Breast epithelium (tissue), 4 donors: ENCODE measurements around the gene DOLPP1. TPM values are rescaled to one million over a fixed set of nuclear protein-coding genes. Genes with fewer than 3 reads are reported as not detected.

Experiments
- DNase-seq, 2 donors: peaks; one replicate each; pipeline ENCODE4 v3.0.0-alpha.2; 2019; ENCODE audit warnings: low spot score in 2 of 2
- H3K27ac ChIP-seq, 2 donors: fragments of 200-600 bp; sonication (generic) in 1 of 2; one replicate each; pipeline ENCODE4 v1.5.1; 2016 to 2019; ENCODE audit warnings: mild to moderate bottlenecking in 1 of 2
- H3K27me3 ChIP-seq, 2 donors: fragments of 200-600 bp; sonication (generic) in 1 of 2; one replicate each; pipeline versions ENCODE4 v1.5.1 to v1.6.0; 2017 to 2019; ENCODE audit warnings: control low read depth in 1 of 2, mild to moderate bottlenecking in 1 of 2
- H3K36me3 ChIP-seq: fragments of 200-600 bp; one replicate; pipeline ENCODE4 v1.5.1; 2019
- H3K4me1 ChIP-seq, 2 donors: fragments of 200-600 bp; sonication (generic); one replicate each; pipeline ENCODE4 v1.5.1; 2016 to 2019; ENCODE audit warnings: control low read depth in 1 of 2
- H3K4me3 ChIP-seq, 3 donors: fragments of 200-600 bp; sonication (generic); 1 replicate in 2 of 3; 2 replicates in 1 of 3; pipeline ENCODE4 v1.5.1; 2016 to 2019; ENCODE audit warnings: mild to moderate bottlenecking in 3 of 3, moderate library complexity in 2 of 3
- H3K9me3 ChIP-seq, 2 donors: fragments of 200-600 bp; sonication (generic) in 1 of 2; one replicate each; pipeline ENCODE4 v1.5.1; 2016 to 2019; ENCODE audit warnings: control low read depth in 1 of 2
- POLR2A ChIP-seq: fragments of 450-650 bp; IDR thresholded peaks from one replicate; pipeline ENCODE4 v1.6.1; 2016; ENCODE audit warnings: antibody characterized with exemption, mild to moderate bottlenecking, moderate library complexity
- POLR2AphosphoS5 ChIP-seq, 3 donors: sonication (generic); formaldehyde crosslinking; IDR thresholded peaks; one replicate each; pipeline ENCODE4 v1.6.1; 2017; ENCODE audit warnings: antibody characterized with exemption in 3 of 3
- intact Hi-C: fragments of 100-400 bp; cut with DNase I; formaldehyde crosslinking; loops from one replicate; pipeline ENCODE4 v1.15.1; 2023; ENCODE audit warnings: low total_unique reads
- total RNA-seq, 3 donors: library from RNA; depleted of rRNA; stranded (reverse); fragments of >200 nt; gene quantifications; one replicate each; pipeline ENCODE4 v1.1.0, GENCODE V29; 2016
- TF ChIP-seq, protein P1 (sequence below), 3 donors: fragments of 450-650 bp; IDR thresholded peaks; one replicate each; pipeline ENCODE4 v1.5.1; 2016 to 2017; ENCODE audit warnings: antibody characterized with exemption in 3 of 3, mild to moderate bottlenecking in 3 of 3, moderate library complexity in 3 of 3

DOLPP1 gene
- total RNA-seq, 3 donors from 2014 or later, result 5.6 to 9.2 (median 8.6) TPM

DNA sequence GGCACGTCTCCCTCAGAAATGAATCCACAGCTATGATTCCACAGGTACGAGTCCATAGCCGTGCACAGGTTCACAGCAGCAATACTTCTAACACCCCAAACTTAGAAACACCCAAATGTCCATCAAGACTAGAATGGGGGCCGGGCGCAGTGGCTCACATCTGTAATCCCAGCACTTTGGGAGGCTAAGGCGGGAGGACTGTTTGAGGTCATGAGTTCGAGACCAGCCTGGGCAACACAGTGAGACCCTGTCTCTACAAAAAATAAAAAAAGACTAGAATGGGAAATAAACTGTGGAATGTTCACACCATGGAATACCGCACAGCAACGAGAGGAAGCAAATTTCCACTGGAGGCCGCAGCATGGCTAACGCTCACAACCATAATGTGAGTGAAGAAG is 4.3 kb upstream of the DOLPP1 start:
- intact Hi-C loops, result no loop called here
- TF ChIP-seq, protein P1, sequence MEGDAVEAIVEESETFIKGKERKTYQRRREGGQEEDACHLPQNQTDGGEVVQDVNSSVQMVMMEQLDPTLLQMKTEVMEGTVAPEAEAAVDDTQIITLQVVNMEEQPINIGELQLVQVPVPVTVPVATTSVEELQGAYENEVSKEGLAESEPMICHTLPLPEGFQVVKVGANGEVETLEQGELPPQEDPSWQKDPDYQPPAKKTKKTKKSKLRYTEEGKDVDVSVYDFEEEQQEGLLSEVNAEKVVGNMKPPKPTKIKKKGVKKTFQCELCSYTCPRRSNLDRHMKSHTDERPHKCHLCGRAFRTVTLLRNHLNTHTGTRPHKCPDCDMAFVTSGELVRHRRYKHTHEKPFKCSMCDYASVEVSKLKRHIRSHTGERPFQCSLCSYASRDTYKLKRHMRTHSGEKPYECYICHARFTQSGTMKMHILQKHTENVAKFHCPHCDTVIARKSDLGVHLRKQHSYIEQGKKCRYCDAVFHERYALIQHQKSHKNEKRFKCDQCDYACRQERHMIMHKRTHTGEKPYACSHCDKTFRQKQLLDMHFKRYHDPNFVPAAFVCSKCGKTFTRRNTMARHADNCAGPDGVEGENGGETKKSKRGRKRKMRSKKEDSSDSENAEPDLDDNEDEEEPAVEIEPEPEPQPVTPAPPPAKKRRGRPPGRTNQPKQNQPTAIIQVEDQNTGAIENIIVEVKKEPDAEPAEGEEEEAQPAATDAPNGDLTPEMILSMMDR (IDR thresholded peaks at IDR 0.05), result no peak
- TF ChIP-seq POLR2A (no peak), POLR2AphosphoS5 (IDR thresholded peaks at IDR 0.05) (no peak)
- Histone ChIP-seq H3K4me3 (no peak overlapping the region), H3K4me1 (peaks cover 0 to 3% of the 10 kb centered on the region in 2 donors), H3K36me3 (no peaks in the 10 kb centered on the region), H3K27ac (no peak overlapping the region), H3K27me3 (no peaks in the 10 kb centered on the region), H3K9me3 (no peaks in the 10 kb centered on the region)
- DNase-seq, result no peak

DNA sequence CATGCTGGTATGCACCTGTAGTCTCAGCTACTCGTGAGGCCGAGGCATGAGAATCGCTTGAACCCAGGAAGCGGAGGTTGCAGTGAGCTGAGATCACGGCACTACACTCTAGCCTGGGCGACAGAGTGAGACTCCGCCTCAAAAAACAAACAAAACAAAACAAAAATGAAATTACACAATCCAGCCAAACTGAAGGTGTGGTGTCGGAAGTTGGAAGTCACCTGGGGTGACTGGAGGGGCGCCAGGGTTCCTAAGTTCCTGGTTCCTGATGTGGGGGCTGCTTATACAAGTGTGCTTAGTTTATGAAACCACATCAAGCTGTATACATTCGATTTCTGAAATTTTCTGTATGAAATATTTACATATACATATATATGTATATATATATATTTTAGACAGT is 3.7 kb upstream of the DOLPP1 start:
- no peaks in the 10 kb centered on the region for H3K9me3 ChIP-seq
- H3K4me3 ChIP-seq, result no peak overlapping the region
- DNase-seq, result no peak
- peaks cover 0 to 9% of the 10 kb centered on the region in 2 donors for H3K4me1 ChIP-seq
- no peak overlapping the region for H3K27ac ChIP-seq
- intact Hi-C loops, result no loop called here
- H3K36me3 ChIP-seq, result no peaks in the 10 kb centered on the region
- TF ChIP-seq POLR2AphosphoS5 (IDR thresholded peaks at IDR 0.05) (no peak), POLR2A (no peak)
- TF ChIP-seq, protein P1 (IDR thresholded peaks at IDR 0.05), result no peak
- H3K27me3 ChIP-seq, result no peaks in the 10 kb centered on the region

DNA sequence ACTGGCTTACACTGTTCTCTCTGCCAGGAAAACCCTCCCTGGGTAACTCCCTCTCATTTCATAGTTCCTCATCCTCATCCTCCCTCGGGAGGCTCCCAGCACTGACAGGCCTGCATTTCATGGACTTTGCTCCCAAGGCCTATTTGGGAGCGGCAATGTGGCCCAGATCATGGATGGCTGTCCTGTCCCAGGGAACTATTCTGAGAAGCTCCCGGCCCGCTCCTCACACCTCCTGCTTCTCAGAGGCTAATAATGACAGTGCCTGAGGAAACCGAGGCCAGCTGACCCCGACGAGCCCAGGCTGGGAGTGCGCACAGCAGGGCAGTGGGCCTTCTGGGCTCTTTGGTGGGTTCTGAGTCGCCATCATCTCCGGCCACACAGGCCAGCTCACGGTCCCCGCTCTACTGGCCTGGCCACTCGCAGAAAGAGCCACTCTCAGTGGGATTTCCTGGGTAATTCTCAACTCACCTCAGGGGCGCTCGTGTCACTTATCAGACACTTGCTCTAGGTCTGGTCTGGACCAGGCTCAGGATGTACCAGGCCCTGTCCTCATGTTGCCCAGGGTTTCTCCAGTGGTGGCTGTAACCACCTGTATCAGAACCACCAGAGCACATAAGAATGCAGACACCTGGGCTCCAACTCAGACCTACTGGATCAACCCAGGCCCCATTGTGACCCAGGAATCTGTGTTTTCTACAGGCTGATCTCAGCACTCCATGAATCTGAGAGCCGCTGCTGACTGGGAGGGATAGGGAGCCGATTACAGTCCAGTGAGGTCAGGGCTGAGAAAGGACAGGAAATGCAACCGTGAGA is 2.0 kb upstream of the DOLPP1 start:
- Histone ChIP-seq H3K4me1 (peaks cover 0 to 10% of the 10 kb centered on the region in 2 donors), H3K27ac (no peak overlapping the region), H3K27me3 (no peaks in the 10 kb centered on the region), H3K4me3 (no peak overlapping the region), H3K36me3 (no peaks in the 10 kb centered on the region), H3K9me3 (no peaks in the 10 kb centered on the region)
- DNase-seq, result no peak
- TF ChIP-seq, protein P1 (IDR thresholded peaks at IDR 0.05), result no peak
- TF ChIP-seq POLR2AphosphoS5 (IDR thresholded peaks at IDR 0.05) (no peak), POLR2A (no peak)
- intact Hi-C loops, result no loop called here

DNA sequence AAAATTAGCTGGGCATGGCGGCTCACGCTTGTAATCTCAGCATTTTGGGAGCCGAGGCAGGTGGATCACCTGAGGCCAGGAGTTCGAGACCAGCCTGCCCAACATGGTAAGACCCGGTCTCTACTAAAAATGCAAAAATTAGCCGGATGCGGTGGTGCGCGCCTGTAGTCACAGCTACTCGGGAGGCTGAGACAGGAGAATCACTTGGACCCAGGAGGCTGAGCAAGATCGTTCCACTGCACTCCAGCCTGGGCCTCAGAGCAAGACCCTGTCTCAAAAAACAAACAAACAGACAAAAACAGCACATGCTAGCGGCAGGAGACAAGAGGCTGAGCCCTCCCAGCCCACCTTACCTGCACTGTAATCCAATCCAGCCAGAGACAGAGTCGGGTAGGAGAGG is 1.1 kb upstream of the DOLPP1 start:
- DNase-seq, result no peak
- intact Hi-C loops, result loop anchor here (10.0 kb wide), 1 partner anchor 1505 kb away; no protein-coding TSS in a partner anchor
- H3K4me1 ChIP-seq, result peaks cover 0 to 10% of the 10 kb centered on the region in 2 donors

DNA sequence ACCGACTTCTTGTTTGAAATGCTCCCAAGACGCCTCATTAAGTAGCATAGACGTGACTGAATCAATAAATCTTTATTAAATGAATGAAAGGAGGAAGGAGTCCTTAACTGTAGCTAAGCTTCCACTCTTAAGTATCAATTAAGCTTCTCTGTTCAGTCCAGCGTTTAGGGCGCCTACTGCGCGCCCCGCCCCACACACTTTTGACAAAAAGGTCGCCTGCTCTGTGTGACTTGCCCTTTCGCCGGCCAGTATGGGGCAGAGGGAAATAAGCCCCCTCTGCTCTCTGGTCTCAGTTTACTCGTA is 662 bp upstream of the DOLPP1 start:
- Histone ChIP-seq H3K27me3 (no peaks in the 10 kb centered on the region), H3K4me3 (peak overlapping the region; percentile 77 to 81 (median 81)), H3K9me3 (no peaks in the 10 kb centered on the region), H3K27ac (peak overlapping the region; percentile 28 to 74), H3K4me1 (peaks cover 0 to 10% of the 10 kb centered on the region in 2 donors), H3K36me3 (no peaks in the 10 kb centered on the region)
- intact Hi-C loops, result loop anchor here (10.0 kb wide), 1 partner anchor 1505 kb away; no protein-coding TSS in a partner anchor
- DNase-seq, result no peak
- TF ChIP-seq POLR2A, result no peak

More for the DNA sequence above, 1.1 kb upstream of the DOLPP1 start:
- H3K36me3 ChIP-seq, result no peaks in the 10 kb centered on the region
- H3K27me3 ChIP-seq, result no peaks in the 10 kb centered on the region
- no peaks in the 10 kb centered on the region for H3K9me3 ChIP-seq
- H3K27ac ChIP-seq, result no peak overlapping the region
- peak overlapping the region in 2 of 3 donors; percentile 81 for H3K4me3 ChIP-seq
- TF ChIP-seq POLR2A, result no peak
- no peak for TF ChIP-seq POLR2AphosphoS5 (IDR thresholded peaks at IDR 0.05)
- TF ChIP-seq, protein P1 (IDR thresholded peaks at IDR 0.05), result no peak
